ENCODE results near the gene DPM3. TPM values are rescaled to one million over a fixed set of nuclear protein-coding genes. Genes with fewer than 3 reads are reported as not detected.
A peak's percentile ranks its signal among the peaks of the same experiment; 100 is the strongest.

DPM3 gene
- total and polyA plus RNA-seq, 2 of the 13 experiments (the other 11 are each of a cell fraction or from before 2014, with no cell fraction given): 23.2 to 53.4 TPM

DNA sequence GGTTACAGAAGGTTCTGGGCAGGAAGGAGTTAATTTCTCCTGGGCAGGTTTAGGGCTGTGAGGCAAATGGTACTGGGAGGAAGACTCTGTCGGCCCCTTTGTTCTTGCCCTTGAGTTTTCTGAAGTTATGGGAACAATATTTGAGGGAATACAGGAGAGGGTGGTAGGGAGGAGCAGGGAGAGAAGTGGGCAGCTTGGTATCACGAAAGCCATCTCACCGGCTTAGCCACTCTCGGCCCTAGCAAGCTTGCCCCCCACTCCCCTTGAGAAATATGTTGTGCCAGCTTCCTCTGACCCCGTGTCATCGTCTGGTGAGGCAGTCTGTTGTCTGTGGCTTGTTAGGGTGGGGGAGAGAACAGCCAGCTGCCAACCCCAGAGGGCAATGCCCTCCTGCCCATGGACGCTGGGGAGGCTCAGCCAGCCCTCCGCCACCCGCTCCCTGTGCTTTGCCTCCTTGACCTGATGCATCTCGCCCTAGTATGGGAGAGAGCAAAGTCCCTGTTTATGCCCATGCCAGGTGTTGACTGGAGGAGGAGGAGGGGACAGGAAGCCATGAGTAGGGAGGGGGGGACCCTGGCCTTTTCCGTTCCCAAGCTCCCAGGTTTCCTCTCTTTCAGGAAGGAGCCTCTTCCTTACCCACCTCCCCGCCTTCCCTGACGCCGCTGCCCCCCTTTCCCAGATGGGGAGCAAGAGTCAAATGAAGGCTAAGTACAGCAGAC, 11.4 kb downstream of the DPM3 start (continued):
- TF ChIP-seq, protein P1, sequence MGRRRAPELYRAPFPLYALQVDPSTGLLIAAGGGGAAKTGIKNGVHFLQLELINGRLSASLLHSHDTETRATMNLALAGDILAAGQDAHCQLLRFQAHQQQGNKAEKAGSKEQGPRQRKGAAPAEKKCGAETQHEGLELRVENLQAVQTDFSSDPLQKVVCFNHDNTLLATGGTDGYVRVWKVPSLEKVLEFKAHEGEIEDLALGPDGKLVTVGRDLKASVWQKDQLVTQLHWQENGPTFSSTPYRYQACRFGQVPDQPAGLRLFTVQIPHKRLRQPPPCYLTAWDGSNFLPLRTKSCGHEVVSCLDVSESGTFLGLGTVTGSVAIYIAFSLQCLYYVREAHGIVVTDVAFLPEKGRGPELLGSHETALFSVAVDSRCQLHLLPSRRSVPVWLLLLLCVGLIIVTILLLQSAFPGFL (CRISPR knock-in tag; IDR thresholded peaks at IDR 0.05): no peak
- no peak for TF ChIP-seq RELA (CRISPR knock-in tag; IDR thresholded peaks at IDR 0.05)
- TF ChIP-seq IRX3 (CRISPR knock-in tag; IDR thresholded peaks at IDR 0.05; ENCODE audit: borderline replicate concordance, low read depth): no peak
- TF ChIP-seq, protein P2, sequence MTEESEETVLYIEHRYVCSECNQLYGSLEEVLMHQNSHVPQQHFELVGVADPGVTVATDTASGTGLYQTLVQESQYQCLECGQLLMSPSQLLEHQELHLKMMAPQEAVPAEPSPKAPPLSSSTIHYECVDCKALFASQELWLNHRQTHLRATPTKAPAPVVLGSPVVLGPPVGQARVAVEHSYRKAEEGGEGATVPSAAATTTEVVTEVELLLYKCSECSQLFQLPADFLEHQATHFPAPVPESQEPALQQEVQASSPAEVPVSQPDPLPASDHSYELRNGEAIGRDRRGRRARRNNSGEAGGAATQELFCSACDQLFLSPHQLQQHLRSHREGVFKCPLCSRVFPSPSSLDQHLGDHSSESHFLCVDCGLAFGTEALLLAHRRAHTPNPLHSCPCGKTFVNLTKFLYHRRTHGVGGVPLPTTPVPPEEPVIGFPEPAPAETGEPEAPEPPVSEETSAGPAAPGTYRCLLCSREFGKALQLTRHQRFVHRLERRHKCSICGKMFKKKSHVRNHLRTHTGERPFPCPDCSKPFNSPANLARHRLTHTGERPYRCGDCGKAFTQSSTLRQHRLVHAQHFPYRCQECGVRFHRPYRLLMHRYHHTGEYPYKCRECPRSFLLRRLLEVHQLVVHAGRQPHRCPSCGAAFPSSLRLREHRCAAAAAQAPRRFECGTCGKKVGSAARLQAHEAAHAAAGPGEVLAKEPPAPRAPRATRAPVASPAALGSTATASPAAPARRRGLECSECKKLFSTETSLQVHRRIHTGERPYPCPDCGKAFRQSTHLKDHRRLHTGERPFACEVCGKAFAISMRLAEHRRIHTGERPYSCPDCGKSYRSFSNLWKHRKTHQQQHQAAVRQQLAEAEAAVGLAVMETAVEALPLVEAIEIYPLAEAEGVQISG (CRISPR knock-in tag; IDR thresholded peaks at IDR 0.05): peak; percentile 77
- TF ChIP-seq GABPB1 (CRISPR knock-in tag; IDR thresholded peaks at IDR 0.05): peak; percentile 79
- TF ChIP-seq ZNF44 (CRISPR knock-in tag; IDR thresholded peaks at IDR 0.05): no peak
- TF ChIP-seq MXD1 (CRISPR knock-in tag; IDR thresholded peaks at IDR 0.05): no peak
- TF ChIP-seq ZNF790 (CRISPR knock-in tag; IDR thresholded peaks at IDR 0.05; ENCODE audit: borderline replicate concordance): peak; percentile 85; the same call in 1 of the 2 replicates
- TF ChIP-seq SAFB2 (CRISPR knock-in tag; IDR thresholded peaks at IDR 0.05; ENCODE audit: borderline replicate concordance, low read depth): peak; percentile 41; the same call in 1 of the 2 replicates
- TF ChIP-seq, protein P3, sequence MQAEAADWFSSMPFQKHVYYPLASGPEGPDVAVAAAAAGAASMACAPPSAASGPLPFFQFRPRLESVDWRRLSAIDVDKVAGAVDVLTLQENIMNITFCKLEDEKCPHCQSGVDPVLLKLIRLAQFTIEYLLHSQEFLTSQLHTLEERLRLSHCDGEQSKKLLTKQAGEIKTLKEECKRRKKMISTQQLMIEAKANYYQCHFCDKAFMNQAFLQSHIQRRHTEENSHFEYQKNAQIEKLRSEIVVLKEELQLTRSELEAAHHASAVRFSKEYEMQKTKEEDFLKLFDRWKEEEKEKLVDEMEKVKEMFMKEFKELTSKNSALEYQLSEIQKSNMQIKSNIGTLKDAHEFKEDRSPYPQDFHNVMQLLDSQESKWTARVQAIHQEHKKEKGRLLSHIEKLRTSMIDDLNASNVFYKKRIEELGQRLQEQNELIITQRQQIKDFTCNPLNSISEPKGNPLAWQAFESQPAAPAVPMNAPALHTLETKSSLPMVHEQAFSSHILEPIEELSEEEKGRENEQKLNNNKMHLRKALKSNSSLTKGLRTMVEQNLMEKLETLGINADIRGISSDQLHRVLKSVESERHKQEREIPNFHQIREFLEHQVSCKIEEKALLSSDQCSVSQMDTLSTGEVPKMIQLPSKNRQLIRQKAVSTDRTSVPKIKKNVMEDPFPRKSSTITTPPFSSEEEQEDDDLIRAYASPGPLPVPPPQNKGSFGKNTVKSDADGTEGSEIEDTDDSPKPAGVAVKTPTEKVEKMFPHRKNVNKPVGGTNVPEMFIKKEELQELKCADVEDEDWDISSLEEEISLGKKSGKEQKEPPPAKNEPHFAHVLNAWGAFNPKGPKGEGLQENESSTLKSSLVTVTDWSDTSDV (CRISPR knock-in tag; IDR thresholded peaks at IDR 0.05): no peak
- peak; percentile 23; the same call in 1 of the 2 replicates for TF ChIP-seq CCDC6 (CRISPR knock-in tag; IDR thresholded peaks at IDR 0.05)
- TF ChIP-seq ZNF205 (CRISPR knock-in tag; IDR thresholded peaks at IDR 0.05): peak; percentile 61
- no peak for TF ChIP-seq GLMP (CRISPR knock-in tag; IDR thresholded peaks at IDR 0.05; ENCODE audit: borderline replicate concordance)
- no peak for TF ChIP-seq ZNF546 (CRISPR knock-in tag; conservative IDR thresholded peaks at IDR 0.05)
- TF ChIP-seq, protein P4, sequence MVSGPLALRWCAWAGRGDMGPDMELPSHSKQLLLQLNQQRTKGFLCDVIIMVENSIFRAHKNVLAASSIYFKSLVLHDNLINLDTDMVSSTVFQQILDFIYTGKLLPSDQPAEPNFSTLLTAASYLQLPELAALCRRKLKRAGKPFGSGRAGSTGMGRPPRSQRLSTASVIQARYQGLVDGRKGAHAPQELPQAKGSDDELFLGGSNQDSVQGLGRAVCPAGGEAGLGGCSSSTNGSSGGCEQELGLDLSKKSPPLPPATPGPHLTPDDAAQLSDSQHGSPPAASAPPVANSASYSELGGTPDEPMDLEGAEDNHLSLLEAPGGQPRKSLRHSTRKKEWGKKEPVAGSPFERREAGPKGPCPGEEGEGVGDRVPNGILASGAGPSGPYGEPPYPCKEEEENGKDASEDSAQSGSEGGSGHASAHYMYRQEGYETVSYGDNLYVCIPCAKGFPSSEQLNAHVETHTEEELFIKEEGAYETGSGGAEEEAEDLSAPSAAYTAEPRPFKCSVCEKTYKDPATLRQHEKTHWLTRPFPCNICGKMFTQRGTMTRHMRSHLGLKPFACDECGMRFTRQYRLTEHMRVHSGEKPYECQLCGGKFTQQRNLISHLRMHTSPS (CRISPR knock-in tag; IDR thresholded peaks at IDR 0.05; ENCODE audit: low read depth): peak; percentile 99
- peak; percentile 89 for TF ChIP-seq TBX2 (CRISPR knock-in tag; IDR thresholded peaks at IDR 0.05; ENCODE audit: borderline replicate concordance)
- peak; percentile 75 for TF ChIP-seq NCOR1 (IDR thresholded peaks at IDR 0.05; ENCODE audit: borderline replicate concordance, low read length)
- TF ChIP-seq ZNF253 (CRISPR knock-in tag; IDR thresholded peaks at IDR 0.05; ENCODE audit: borderline replicate concordance): peak; percentile 52; the same call in 1 of the 2 replicates
- no peak for TF ChIP-seq MATR3 (CRISPR knock-in tag; IDR thresholded peaks at IDR 0.05)
